Measurements from ENCODE around the gene GPX1.
"Not testable (repeated sequence)": the region's sequence is repeated elsewhere in the genome, so short reads cannot be mapped to it uniquely, and the experiment has no call there.

Gene GPX1

DNA sequence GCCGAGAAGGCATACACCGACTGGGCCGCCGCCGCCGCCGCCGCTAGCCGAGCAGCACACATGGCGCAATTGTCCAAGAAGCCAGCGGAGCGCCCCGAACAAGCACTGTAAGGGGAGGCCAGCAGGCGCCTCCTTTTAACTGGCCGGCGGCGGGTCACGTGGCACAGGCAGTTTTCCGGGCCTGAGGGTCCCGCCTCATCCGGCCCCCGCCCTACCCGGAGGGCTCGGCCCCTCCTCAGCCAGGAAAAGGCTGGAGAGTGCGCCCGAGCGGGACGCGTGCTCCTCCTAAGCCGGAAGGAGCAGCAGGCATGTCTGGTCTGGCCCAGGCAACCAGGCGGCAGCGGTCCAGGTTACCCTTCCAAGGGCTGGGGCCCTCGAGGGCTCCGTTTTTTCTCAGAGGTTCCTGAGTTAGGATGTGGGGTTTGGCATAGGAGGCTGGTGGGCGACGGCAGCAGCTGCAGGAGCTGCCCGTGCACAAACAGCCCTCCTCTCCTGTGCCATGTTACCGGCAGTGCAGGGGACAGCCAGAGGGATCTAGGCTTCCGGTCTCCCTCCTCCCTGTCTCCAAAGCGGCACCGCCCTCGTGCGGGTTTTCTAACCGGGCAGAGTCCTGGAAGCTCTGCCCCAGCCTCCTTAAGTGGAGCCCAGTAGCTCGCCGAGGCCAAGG lies at the start of gene GPX1:
GPX1 (minus strand) TSS at position 137 of the 667 bp plus-strand sequence; CDS start at position 62, 75 bp downstream.
- peak; percentile 33 for DNase-seq (ENCODE audit: low read depth)

DNA sequence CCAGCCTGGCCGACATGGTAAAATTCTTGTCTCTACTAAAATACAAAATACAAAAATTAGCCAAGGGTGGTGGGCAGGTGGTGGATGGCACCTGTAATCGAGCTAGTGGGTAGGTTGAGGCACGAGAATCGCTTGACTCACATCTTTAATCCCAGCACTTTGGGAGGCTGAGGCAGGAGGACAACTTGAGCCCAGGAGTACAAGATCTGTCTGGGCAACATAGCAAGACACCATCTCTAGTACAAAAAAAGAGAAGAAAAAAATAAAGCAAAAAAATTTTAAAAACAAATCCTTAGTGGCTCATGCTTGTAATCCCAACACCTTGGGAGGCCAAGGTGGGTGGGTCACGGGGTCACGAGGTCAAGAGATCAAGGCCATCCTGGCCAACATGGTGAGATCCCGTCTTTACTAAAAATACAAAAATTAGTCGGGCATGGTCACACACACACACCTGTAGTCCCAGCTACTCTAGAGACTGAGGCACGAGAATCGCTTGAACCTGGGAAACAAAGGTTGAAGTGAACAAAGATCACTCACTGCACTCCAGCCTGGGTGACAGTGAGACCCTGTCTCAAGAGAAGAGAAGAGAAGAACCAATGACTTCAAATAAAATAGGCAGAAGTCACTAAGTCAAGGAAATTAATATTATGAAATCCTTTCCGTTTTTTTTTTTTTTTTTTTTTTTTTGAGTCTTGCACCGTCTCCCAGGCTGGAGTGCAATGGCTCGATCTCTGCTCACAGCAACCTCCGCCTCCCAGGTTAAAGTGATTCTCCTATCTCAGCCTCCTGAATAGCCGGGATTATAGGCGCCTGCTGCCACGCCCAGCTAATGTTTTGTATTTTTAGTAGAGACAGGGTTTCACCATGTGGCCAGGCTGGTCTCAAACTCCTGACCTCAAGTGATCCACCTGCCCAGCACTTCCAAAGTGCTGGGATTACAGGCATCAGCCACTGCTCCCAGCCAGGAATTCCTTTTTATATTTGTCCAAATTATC lies 48.7 kb upstream of the GPX1 start:
- no peak for DNase-seq (ENCODE audit: low read depth)

DNA sequence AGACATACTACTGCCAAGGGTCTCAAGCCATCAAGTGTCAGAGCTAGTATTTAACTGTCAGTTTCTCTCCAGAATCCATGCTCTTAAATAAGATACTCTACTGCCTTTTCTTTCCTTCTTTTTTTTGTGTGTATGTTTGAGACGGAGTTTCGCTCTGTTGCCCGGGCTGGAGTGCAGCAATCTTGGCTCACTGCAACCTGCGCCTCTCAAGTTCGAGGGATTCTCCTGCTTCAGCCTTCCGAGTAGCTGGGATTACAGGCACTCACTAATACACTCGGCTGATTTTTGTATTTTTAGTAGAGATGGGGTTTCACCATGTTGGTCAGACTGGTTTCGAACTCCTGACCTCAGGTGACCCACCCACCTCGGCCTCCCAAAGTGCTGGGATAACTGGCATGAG lies 47.4 kb upstream of the GPX1 start:
- not testable (repeated sequence) for DNase-seq (ENCODE audit: low read depth)

DNA sequence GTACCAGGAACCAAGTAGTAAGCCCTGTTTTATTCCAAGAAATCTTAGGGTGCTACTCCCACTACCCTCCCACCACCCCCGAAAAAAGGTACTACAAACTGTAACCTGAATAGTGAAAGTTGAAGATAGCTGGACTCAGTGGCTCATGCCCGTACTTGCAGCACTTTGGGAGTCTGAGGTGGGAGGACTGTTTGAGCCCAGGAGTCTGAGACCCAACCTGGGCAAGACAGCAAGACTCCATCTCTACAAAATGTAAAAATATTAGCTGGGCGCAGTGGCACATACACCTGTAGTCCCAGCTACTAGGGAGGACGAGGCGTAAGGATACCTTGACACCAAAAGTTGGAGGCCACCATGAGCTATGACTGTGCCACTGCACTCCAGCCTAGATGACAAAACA lies 45.7 kb upstream of the GPX1 start:
- DNase-seq (ENCODE audit: low read depth) = no peak

DNA sequence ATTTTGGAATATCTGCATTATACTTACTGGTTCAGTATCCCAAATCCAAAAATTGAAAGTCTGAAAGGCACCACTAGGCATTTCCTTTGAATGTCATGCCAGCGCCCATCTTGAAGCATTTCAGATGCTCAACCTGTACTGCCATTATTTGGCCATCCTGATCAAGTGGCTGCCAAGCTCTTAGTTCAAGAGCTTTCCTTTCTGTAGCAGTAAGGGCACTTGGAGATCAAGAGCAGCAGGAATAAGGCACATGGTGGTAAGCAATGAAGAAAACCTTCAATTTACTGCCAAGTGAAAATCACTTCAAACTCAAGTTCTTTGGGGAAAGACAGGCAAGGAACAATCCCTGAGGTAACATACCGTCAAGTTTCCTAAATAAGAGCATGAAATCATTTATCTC lies 43.6 kb upstream of the GPX1 start:
- no peak for DNase-seq (ENCODE audit: low read depth)

DNA sequence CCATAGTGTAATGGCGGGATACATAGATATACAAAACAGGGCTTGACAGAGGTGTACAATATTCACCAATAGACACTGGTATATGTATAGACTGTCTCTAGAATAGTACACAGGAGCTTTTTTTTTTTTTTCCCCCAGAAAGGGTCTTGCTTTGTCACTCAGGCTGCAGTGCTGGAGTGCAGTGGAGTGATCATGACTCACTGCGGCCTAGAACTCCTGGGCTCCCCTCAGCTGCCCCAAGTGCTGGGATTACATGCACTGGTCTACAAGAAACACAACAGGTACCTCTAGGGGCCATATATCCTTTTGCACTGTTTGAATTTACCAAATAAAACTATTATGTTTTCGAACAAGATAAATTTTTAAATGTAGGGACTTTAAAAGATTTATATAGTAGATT lies 41.3 kb upstream of the GPX1 start:
- DNase-seq (ENCODE audit: low read depth) = no peak

DNA sequence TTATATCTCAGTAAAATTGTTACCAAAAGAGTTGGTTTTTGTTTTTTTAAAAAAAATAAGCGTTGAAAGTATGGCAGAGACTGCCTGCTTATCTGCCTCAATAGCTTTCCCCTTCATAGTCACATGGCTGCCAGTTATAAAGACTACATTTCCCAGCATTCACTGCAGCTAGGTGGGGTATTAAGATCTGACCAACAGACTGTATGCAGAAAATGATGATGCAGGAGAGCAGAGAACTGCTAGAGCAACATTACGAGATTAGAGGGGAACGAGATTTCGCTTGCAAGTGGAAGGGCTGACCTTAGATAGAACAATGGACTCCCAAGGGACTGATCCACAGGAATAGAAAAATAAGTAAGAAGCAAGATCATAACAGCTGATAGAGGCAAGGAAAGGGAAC lies 39.3 kb upstream of the GPX1 start:
- no peak for DNase-seq (ENCODE audit: low read depth)

DNA sequence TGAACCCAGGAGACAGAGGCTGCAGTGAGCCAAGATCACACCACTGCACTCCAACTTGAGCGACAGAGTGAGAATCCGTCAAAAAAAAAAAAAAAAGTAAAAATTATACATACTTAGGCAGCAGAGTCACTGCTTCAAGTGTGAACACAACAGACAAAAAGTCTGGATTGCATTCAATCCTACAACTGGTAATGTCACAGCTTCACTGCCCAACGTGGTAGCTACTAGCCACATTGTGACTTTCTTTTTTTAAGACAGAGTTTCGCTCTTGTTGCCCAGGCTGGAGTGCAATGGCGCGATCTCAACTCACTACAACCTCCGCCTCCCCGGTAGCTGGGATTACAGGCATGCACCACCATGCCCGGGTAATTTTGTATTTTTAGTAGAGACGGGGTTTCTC lies 33.2 kb upstream of the GPX1 start:
- not testable (repeated sequence) for DNase-seq (ENCODE audit: low read depth)

DNA sequence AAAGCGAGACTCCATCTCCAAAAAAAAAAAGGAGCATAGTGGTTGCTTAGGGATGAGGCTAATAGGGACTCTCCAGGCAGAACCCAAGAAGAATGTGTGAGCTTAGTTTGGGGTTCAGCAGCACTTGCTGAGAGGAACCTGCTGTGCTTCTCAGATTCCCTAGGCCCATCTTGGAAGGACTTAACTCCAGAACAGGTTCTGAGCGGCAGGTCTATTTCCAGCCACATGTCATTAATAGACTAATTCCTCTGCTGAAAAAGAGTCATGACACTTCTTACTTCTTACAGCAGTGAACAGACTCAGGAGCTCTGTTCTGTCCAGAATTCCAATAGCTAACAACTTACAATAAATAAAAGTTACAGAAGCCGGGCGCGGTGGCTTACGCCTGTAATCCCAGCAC lies 31.1 kb upstream of the GPX1 start:
- DNase-seq (ENCODE audit: low read depth) = no peak

DNA sequence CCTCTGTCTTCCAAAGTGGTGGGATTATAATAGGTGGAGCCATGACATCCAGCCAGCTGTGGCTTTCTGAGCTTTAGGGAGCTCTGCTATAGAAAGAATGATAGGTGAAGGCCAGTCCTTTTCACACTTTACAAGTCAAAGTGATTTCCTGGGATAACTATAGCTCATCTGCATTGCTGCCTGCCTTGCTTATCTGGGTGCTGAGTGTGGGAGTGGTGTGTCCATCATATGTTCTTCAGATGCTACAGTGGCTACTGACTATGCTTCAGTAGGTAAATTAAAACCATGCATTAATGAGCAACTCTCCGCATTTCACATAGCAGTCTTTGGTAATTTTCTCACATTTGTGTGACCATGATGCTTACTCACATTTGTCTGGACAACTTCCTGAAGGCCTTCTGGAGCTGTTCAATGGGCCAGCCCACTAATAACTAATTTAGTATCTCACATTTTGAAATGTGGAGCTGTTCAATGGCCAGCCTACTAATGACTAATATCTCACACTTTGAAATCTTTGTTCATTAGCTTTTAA lies 30.2 kb upstream of the GPX1 start:
- DNase-seq (ENCODE audit: low read depth) = no peak

DNA sequence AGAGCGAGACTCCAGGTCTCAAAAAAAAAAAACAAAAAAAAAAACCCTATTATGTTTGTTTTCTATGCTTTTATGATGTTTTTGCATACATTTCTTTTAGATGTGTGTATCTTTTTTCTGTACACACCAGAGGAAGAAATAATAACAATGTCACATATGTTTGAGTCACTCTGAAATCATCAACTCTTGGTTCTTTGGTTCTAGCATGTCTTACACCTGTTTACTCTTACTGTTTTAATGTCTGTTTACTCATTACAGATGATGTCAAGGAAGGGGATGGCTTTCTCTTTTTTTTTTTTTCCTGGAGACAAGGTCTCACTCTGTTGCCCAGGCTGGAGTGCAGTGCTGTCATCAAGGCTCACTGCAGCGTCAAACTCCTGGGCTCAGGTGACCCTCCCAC lies 29.6 kb upstream of the GPX1 start:
- DNase-seq (ENCODE audit: low read depth) = no peak

DNA sequence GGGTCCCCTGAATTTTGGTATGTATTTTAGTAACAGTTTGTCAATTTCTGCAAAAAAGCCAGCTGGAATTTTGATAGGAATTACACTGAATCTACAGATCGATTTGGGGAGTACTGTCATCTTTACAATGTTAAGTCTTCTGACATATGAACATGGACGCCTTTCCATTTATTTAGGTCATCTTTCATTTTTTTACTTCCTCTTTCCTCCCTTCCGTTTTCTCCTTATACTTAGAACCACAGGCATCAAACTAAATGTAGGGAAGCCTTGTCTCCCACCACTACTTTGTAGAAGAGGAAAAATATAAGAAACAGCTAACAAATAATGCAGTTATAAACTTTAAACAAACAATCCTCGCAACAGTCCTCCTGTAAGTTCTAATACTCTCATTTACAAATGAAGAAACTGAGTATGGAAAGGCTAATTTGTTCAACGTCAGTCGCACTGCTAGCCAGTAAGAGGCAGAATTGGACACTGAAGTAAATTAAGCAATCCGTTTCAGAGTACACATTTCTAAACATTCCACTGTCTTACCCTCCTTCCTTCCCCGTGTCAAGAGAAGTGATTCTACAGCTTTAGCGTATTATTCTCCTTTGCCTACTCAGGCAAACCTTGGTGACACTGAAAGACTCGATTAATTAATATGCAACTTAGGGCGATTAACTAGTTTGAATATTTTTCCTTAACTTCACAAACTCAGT lies 28.1 kb upstream of the GPX1 start:
- no peak for DNase-seq (ENCODE audit: low read depth)

DNA sequence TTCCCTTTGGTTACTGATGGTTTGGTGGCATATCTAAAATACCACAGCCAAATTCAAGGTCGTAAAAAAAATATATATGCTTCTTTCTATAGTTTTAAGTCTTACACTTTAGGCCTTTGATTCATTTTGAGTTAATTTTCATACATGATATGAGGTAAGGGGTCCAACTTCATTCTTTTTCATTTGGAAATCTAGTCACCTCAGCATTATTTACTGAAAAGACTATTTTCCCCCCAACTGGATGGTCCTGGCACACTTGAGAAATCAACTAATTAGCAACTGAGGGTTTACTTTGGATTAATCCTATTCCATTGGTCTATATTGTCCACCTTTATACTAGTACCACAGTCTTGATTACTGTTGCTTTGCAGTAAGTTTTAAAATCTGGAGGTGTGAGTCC lies 27.5 kb upstream of the GPX1 start:
- DNase-seq (ENCODE audit: low read depth) = no peak

DNA sequence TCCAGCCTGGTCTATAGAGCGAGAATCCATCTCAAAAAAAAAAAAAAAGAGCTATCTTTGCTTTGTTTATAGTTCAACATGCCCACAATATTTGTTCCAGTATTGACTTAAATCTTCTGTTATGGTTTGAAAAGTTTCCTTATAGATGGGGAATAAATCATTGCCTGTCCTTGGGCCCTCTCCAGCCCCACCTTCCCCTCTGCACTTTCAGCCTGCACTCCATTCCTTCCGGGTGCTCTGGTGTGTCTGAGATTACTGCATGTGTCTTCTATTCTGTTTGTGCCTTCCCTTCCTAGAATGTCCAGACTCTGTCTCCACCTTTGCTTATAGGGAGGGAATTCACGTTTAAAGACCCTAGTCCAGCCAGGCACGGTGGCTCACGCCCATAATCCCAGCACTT lies 25.2 kb upstream of the GPX1 start:
- DNase-seq (ENCODE audit: low read depth) = no peak

DNA sequence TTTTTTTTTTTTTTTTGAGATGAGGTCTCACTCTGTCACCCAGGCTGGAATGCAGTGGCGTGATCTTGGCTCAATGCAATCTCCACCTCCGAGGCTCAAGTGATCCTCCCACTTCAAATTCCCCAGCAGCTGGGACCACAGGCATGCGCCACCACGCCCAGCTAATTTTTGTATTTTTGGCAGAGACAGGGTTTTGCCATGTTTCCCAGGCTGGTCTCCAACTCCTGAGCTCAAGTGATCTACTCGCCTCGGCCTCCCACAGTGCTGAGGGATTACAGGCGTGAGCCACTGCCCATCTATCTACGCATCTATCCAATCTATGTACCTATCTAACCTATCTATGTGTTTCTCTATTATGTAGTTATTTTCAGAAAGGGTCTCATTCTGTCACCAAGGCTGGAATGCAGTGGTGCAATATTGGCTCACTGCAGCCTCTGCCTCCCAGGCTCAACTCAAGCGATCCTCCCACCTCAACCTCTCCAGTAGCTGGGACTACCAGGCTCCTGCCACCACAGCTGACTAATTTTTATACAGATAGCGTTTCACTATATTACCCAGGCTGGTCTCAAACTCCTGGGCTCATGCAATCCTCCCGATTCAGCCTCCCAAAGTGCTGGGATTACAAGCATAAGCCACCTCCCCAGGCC lies 20.2 kb upstream of the GPX1 start:
- no peak for DNase-seq (ENCODE audit: low read depth)

DNA sequence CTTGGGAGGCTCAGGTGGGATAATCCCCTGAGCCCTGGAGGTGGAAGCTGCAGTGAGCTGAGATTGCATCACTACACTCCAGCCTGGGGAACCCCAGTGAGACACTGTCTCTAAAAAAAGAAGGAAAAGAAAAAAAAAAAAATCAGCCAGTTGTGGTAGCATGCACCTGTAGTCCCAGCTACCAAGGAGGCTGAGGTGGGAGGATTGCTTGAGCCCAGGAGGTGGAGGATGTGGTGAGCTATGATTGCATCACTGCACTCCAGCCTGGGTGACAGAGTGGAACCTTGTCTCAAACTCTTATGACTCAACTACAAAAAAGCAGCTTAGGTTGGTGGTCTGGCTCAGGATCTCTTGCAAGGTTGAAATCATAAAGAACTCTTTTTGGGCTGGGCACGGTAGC lies 19.3 kb upstream of the GPX1 start:
- peak; percentile 54 for DNase-seq (ENCODE audit: low read depth)

DNA sequence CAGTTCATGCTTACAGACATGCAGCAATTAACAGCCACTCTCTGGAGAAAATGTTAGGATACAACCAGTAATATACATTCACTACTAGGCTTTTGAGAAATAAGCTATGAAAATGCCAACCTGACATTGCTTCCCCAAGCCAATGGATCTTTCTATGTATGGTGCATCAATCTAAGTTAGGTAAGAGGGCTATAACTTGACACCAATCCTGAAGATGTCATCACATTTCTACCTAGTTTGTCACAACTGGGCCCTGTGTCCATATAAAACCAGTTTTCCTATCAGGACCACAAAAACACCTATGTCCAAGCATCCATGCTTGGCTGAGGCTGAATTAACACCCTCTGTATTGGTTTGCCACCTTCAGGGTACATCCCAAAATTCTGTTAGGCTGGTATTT lies 13.8 kb upstream of the GPX1 start:
- DNase-seq (ENCODE audit: low read depth) = no peak

DNA sequence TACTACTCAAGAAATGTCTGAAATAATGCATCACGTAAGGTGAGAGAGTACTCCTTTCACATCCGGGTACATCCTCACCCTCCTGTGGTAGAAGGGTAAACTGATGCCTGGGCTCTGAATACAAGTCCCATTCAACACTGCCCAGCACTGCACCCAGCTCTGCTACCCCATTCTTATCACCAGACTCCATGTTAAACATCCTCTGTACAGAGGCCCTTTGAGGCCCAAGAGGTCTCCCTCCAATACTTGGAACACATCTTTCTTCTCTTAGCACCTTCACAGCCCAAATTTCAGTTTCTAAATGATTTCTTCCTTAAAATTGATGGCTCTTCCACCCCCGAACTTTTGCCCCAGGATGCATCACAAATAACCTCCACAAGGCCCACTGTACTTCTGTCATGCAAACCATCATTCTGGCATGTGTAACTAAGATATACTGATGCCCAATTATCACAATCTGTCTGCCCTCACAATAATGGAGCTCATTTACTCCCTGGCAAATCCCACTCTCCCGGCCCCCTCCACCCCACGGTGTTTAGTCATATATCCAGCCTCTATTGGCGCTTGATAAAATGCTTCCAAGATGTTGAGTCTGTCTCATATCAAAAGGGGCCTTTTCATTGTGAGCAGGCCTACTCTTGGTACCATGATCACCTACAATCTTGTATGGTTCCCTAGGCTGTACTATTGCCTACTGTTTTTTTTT lies 12.6 kb upstream of the GPX1 start:
- no peak for DNase-seq (ENCODE audit: low read depth)

DNA sequence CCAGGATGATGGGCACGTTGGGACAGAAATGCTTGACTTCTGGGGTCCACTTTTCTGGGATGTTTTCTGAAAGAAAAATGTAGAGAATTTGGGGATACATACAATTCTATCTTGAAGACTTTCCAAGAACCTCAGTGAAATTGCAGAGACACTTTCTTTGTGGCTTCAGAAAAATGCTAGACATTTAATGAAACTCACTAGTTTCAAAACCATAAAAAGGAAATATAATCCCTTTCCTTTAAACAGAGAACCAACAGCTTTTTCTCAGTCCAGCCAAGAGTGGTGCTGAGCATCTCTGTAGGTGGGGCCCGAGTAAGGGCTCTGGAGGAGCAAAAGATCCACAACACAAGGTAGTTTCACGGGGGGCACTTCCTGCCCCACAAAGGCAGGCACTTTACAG lies 4.4 kb upstream of the GPX1 start:
- no peak for DNase-seq (ENCODE audit: low read depth)

DNA sequence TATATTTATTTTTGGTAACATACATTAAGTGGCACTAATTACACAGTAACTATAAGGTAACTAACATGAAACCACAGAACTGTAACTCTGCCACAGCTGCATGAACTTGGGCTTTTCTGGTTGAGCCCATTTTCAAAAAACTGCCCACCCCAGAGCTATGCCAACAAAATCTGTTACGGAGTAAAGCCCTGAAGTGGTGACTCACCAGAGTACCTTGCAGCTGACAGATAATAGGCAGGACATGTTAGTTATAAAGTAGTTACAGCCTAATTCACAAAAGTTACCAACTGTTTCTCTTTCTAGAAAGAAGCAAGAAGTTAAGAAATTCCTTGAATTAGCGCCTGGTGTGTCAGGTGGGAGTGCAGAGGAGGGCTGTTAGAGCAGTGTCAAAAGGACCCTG lies 1.5 kb upstream of the GPX1 start:
- no peak for DNase-seq (ENCODE audit: low read depth)

DNA sequence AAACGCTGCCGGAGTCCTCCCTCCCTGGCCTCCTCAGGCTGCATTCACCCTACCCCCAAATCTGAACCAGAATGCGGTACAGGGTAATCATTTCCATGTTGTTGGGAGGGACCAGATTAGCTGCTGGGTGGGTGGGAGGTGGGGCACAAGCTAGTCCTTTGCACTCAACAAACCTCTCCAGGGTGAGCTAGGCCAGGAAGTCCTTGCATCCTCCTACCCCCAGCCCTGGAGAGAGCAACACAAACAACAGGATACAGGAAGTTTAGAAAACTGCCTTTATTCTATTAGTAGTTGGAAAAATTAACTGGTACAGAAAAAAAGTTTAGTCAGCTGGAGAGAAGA lies 702 bp upstream of the GPX1 start:
- peak; percentile 26 for DNase-seq (ENCODE audit: low read depth)

Data from stimulated activated CD4-positive, alpha-beta T cell treated with anti-CD3 and anti-CD28 coated beads, Interleukin-2, amount 100 ng/mL, for 4 hours (primary cell).